GM12878 (cell line): Measurements from ENCODE around the gene TRIM62. TPM values are rescaled to one million over a fixed set of nuclear protein-coding genes. Genes with fewer than 3 reads are reported as not detected.

ENCODE experiments used
- ATAC-seq: fragments of 200-7000 bp; cut with Tn5 transposase; 3 replicates; pipeline ENCODE4 v1.9.1; 2020; ENCODE audit warnings: mild to moderate bottlenecking, moderate library complexity
- BruUV-seq: library from RNA; stranded (reverse); fragments of 400-500 nt; replicated peaks from 2 replicates; lab custom pipeline; 2021; lab: Mats Ljungman, UMichigan
- CTCF ChIA-PET: fragments of 300-600 bp; sonication (Branson Sonifier 250); formaldehyde crosslinking; extraction: SDS; loops from one replicate; lab custom pipeline; 2021; ENCODE audit warnings: inconsistent platforms; lab: Yijun Ruan, JAX
- POLR2A ChIA-PET: fragments of 350-600 bp; formaldehyde crosslinking; extraction: SDS; loops from one replicate; lab custom pipeline; 2021; ENCODE audit warnings: inconsistent platforms; lab: Charles Lee
- RAD21 ChIA-PET: fragments of 300-600 bp; sonication (Branson Sonifier 250); formaldehyde crosslinking; loops from one replicate; lab custom pipeline; 2023; ENCODE audit warnings: antibody characterized with exemption; ENCODE audit not compliant: unreplicated experiment; lab: Charles Lee
- SMC1A ChIA-PET: fragments of 300-600 bp; sonication (Branson Sonifier 250); formaldehyde crosslinking; loops from one replicate; lab custom pipeline; 2023; ENCODE audit not compliant: unreplicated experiment, uncharacterized antibody; lab: Charles Lee
- DNase-seq: peaks from one replicate; pipeline ENCODE4 v3.0.0-alpha.2; 2011; ENCODE audit warnings: low read depth, low spot score
- FAIRE-seq: peaks from 3 replicates; lab custom pipeline; 2011; peaks lifted over from hg19 to GRCh38; lab: Jason Lieb, UNC
- H2AFZ ChIP-seq: 2 replicates; pipeline ENCODE4 v1.6.0; 2011; ENCODE audit warnings: low read depth, low read length, control low read depth; ENCODE audit not compliant: control insufficient read depth
- H3K27ac ChIP-seq: 2 replicates; pipeline ENCODE4 v1.5.1; 2011; ENCODE audit warnings: control low read depth; ENCODE audit not compliant: control insufficient read depth, insufficient read depth
- H3K27me3 ChIP-seq, 2 experiments: replicated peaks in 1 of 2; 2 replicates each; pipeline versions ENCODE4 v1.6.0 to v1.6.1; 2011; ENCODE audit warnings: low read length in 1 of 2; ENCODE audit not compliant: control insufficient read depth in 2 of 2, insufficient read depth in 2 of 2
- H3K36me3 ChIP-seq, 2 experiments: 2 replicates each; pipeline ENCODE4 v1.5.1; 2011; ENCODE audit warnings: low read length in 1 of 2; ENCODE audit not compliant: control insufficient read depth in 2 of 2, insufficient read depth in 2 of 2
- H3K4me1 ChIP-seq: 2 replicates; pipeline ENCODE4 v1.6.1; 2011; ENCODE audit warnings: mild to moderate bottlenecking, low read length, moderate library complexity, mixed read lengths; ENCODE audit not compliant: control insufficient read depth, insufficient read depth
- H3K4me2 ChIP-seq: 2 replicates; pipeline ENCODE4 v1.6.0; 2011; ENCODE audit warnings: control low read depth; ENCODE audit not compliant: control insufficient read depth, insufficient read depth
- H3K4me3 ChIP-seq: fragments of 200-600 bp; sonication (generic); 2 replicates; pipeline ENCODE4 v1.5.1; 2016
- H3K79me2 ChIP-seq: 2 replicates; pipeline ENCODE4 v1.6.0; 2011; ENCODE audit warnings: low read length; ENCODE audit not compliant: control insufficient read depth, insufficient read depth
- H3K9ac ChIP-seq: 2 replicates; pipeline ENCODE4 v1.8.0; 2011; ENCODE audit warnings: low read length, control low read depth, mixed read lengths; ENCODE audit not compliant: control insufficient read depth, insufficient read depth
- H3K9me3 ChIP-seq: replicated peaks from 3 replicates; pipeline ENCODE4 v1.5.1; 2011; ENCODE audit warnings: mild to moderate bottlenecking, low read length; ENCODE audit not compliant: control insufficient read depth, insufficient read depth
- H4K20me1 ChIP-seq: 2 replicates; pipeline ENCODE4 v1.6.0; 2011; ENCODE audit not compliant: control insufficient read depth, insufficient read depth
- ATF7 ChIP-seq: fragments of 450-650 bp; IDR thresholded peaks from 2 replicates; pipeline ENCODE4 v1.6.1; 2016; ENCODE audit warnings: low read depth, mild to moderate bottlenecking
- BHLHE40 ChIP-seq, 2 experiments: fragments of 450-650 bp in 1 of 2; IDR thresholded peaks; 2 replicates each; pipeline ENCODE4 v1.6.1; 2011 to 2017; ENCODE audit warnings: low read depth in 2 of 2, borderline replicate concordance in 1 of 2, improper control_type of control experiment in 1 of 2, low read length in 1 of 2, mild to moderate bottlenecking in 1 of 2
- CBX3 ChIP-seq: fragments of 200-600 bp; sonication (generic); IDR thresholded peaks from 2 replicates; pipeline ENCODE4 v1.6.1; 2016; ENCODE audit warnings: low read depth, borderline replicate concordance
- CREB1 ChIP-seq: IDR thresholded peaks from 2 replicates; pipeline ENCODE4 v1.6.1; 2012; ENCODE audit warnings: low read depth, mild to moderate bottlenecking, inconsistent platforms
- CREM ChIP-seq: IDR thresholded peaks from 2 replicates; pipeline ENCODE4 v1.6.1; 2014; ENCODE audit warnings: antibody characterized with exemption, low read depth
- EED ChIP-seq: sonication (generic); IDR thresholded peaks from 2 replicates; pipeline ENCODE4 v1.6.1; 2016; ENCODE audit warnings: antibody characterized with exemption, low read depth
- EP300 ChIP-seq, 2 experiments: fragments of 150-350 bp in 1 of 2; IDR thresholded peaks; 2 replicates each; pipeline ENCODE4 v1.6.1; 2011 to 2012; ENCODE audit warnings: low read depth in 2 of 2, low read length in 2 of 2, borderline replicate concordance in 1 of 2, improper control_type of control experiment in 1 of 2, inconsistent platforms in 1 of 2; ENCODE audit not compliant: control insufficient read depth in 1 of 2
- FOXK2 ChIP-seq: fragments of 450-650 bp; IDR thresholded peaks from 2 replicates; pipeline ENCODE4 v1.6.1; 2017; ENCODE audit warnings: mild to moderate bottlenecking, moderate library complexity
- IRF4 ChIP-seq: IDR thresholded peaks from 2 replicates; pipeline ENCODE4 v1.6.1; 2011; ENCODE audit warnings: low read depth, low read length
- NR2C2 ChIP-seq: IDR thresholded peaks from 2 replicates; pipeline ENCODE4 v1.6.1; 2011; ENCODE audit warnings: borderline replicate concordance, low read depth; ENCODE audit not compliant: control insufficient read depth, insufficient read length
- POLR2A ChIP-seq: IDR thresholded peaks from 2 replicates; pipeline ENCODE4 v1.6.1; 2011; ENCODE audit warnings: low read depth, mild to moderate bottlenecking, low read length
- SIN3A ChIP-seq: IDR thresholded peaks from 2 replicates; pipeline ENCODE4 v1.6.1; 2012; ENCODE audit warnings: low read depth, low read length, improper control_type of control experiment
- SMAD5 ChIP-seq: IDR thresholded peaks from 2 replicates; pipeline ENCODE4 v1.6.1; 2016; ENCODE audit warnings: antibody characterized with exemption, low read depth
- SP1 ChIP-seq: IDR thresholded peaks from one replicate; pipeline ENCODE4 v1.6.1; 2011; ENCODE audit warnings: low read depth, low read length
- SREBF2 ChIP-seq: IDR thresholded peaks from 2 replicates; pipeline ENCODE4 v1.6.1; 2012; ENCODE audit warnings: mild to moderate bottlenecking, low read length
- ZBTB11 ChIP-seq: fragments of 450-650 bp; formaldehyde crosslinking; IDR thresholded peaks from 2 replicates; pipeline ENCODE4 v1.5.0; 2022; ENCODE audit warnings: mild to moderate bottlenecking, missing genetic modification characterization
- ZNF592 ChIP-seq: fragments of 450-650 bp; IDR thresholded peaks from 2 replicates; pipeline ENCODE4 v1.6.1; 2017; ENCODE audit warnings: mild to moderate bottlenecking, moderate library complexity
- WGBS: methylation state at CpG from one replicate; pipeline ENCODE4 v1.1.6; 2016; ENCODE audit warnings: low lambda C conversion rate; ENCODE audit not compliant: insufficient replicate concordance, insufficient coverage; ENCODE audit errors: missing lambda C conversion rate; 5-methylcytosine and 5-hydroxymethylcytosine counted together
- in situ Hi-C: fragments of 300-500 bp; cut with MboI; formaldehyde crosslinking; loops from 9 replicates; pipeline ENCODE4 v1.14.3; 2018; ENCODE audit warnings: mixed read lengths
- intact Hi-C: fragments of 100-400 bp; cut with micrococcal nuclease; formaldehyde crosslinking; loops from one replicate; pipeline ENCODE4 v1.14.2; 2022; ENCODE audit not compliant: unreplicated experiment
- polyA plus RNA-seq, 11 experiments: library from polyadenylated mRNA; depleted of rRNA in 4 of 11; unstranded in 6 of 11; stranded (reverse) in 5 of 11; fragments of >200 nt; fragmentation: Nextera tagmentation in 4 of 11; fragmentation: Illumina TruSeq in 1 of 11; extraction: Ambion mirVana in 4 of 11; extraction: Trizol in 1 of 11; gene quantifications; 1 replicate in 1 of 11; 2 replicates in 10 of 11; pipeline versions ENCODE4 v1.2.1 to v1.2.3, GENCODE V29; 2011 to 2016; ENCODE audit warnings: inconsistent platforms in 2 of 11, missing spikeins in 2 of 11, low read depth in 1 of 11
- total RNA-seq, 4 experiments: library from RNA; depleted of rRNA in 3 of 4; stranded (reverse); fragments of >200 nt in 3 of 4; fragmentation: Illumina TruSeq in 1 of 4; extraction: Trizol in 1 of 4; gene quantifications; 2 replicates each; pipeline versions ENCODE4 v1.2.1 to v1.2.3, GENCODE V29; 2013 to 2021
- TF ChIP-seq, protein P1 (sequence below): IDR thresholded peaks from 2 replicates; pipeline ENCODE4 v1.6.1; 2011; ENCODE audit warnings: low read depth, mild to moderate bottlenecking, low read length, moderate library complexity, borderline replicate concordance; ENCODE audit errors: extremely low read depth

TRIM62 gene
- total and polyA plus RNA-seq, 10 of the 15 experiments (the other 5 are each of a cell fraction or from before 2014, with no cell fraction given) = 0.52 to 4.2 (median 1.9) TPM

DNA sequence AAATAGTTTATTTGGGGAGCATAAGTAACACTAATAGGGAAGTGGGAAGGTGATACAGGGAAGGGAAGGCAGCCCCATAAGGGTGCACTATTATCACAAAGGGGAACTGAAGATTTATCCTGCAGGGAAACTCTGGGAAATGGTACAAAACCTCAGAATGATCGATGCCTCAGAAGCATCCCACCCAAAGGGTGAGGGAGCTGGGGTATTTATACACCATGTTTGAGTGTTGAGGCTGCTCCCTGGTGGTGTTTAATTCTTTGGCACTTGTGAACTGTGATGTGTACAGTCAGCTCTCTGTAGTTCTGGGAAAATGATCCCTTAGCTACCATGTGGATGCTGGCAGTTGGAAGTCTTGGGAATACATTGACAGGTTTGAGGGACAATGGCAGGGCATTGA is 5.1 kb upstream of the TRIM62 start:
- Histone ChIP-seq H3K36me3 (no peaks in the 10 kb centered on the region), H3K27ac (no peak overlapping the region), H2AFZ (no peak overlapping the region), H3K4me2 (no peak overlapping the region), H3K9ac (no peak overlapping the region)
- intact Hi-C loops = no loop called here
- DNase-seq = no peak
- in situ Hi-C loops = no loop called here
- SMC1A ChIA-PET = interaction anchor here (0.7 to 1.3 kb wide), 2 partner anchors 10 to 13 kb away, joined by 3 read pairs; no protein-coding TSS in a partner anchor
- WGBS = 6% methylated on average over 1 of the region's 1 CpG
- RAD21 ChIA-PET = no interaction called here
- TF ChIP-seq, protein P1, sequence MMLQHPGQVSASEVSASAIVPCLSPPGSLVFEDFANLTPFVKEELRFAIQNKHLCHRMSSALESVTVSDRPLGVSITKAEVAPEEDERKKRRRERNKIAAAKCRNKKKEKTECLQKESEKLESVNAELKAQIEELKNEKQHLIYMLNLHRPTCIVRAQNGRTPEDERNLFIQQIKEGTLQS = no peak
- TF ChIP-seq FOXK2 = no peak
- TF ChIP-seq BHLHE40 (IDR thresholded peaks at IDR 0.05; ENCODE audit: borderline replicate concordance in 1 of 2, low read depth in 2 of 2, low read length in 1 of 2) = no peak
- TF ChIP-seq ZNF592 = no peak
- no peak for TF ChIP-seq NR2C2
- no peak for TF ChIP-seq EP300 (IDR thresholded peaks at IDR 0.05; ENCODE audit: borderline replicate concordance in 1 of 2, control insufficient read depth in 1 of 2, low read depth in 2 of 2, low read length in 2 of 2)
- no peak for TF ChIP-seq EED
- no peak for TF ChIP-seq CBX3
- TF ChIP-seq CREM = no peak
- TF ChIP-seq ATF7 = no peak
- no peak for TF ChIP-seq POLR2A
- no peak for TF ChIP-seq SREBF2
- TF ChIP-seq CREB1 = no peak
- TF ChIP-seq IRF4 = no peak
- TF ChIP-seq SIN3A = no peak
- TF ChIP-seq SMAD5 = no peak
- TF ChIP-seq ZBTB11 (CRISPR knock-in tag) = no peak
- TF ChIP-seq SP1 = no peak
- TF ChIP-seq, all 136 proteins: peak for 0
- FAIRE-seq (no peak), ATAC-seq (no peak)
- Histone ChIP-seq H3K4me3 (no peak overlapping the region), H3K4me1 (peaks cover 4% of the 10 kb centered on the region), H3K9me3 (no peaks in the 10 kb centered on the region), H3K79me2 (no peaks in the 10 kb centered on the region), H4K20me1 (no peaks in the 10 kb centered on the region), H3K27me3 (peaks cover 2 to 11% of the 10 kb centered on the region in 2 experiments)
- BruUV-seq = no TSS peak
- ChIA-PET POLR2A (no interaction called here), CTCF (interaction anchor here (1.1 kb wide), 1 partner anchor 49 kb away, joined by 3 read pairs; no protein-coding TSS in a partner anchor)
